ENCODE measurements around the gene HINFP.

Gene HINFP

GRCh38 chr11:119153049-119153818 lies 31.9 kb downstream of the HINFP start:
- TF ChIP-seq CTCF (IDR thresholded peaks at IDR 0.05; ENCODE audit: low read depth, low read length, missing control alignments) = no peak
- in situ Hi-C loops (cut with HindIII; ENCODE audit: low sequenced_read_pairs) = no loop called here
- no peak for DNase-seq (ENCODE audit: low read depth)
- H3K4me3 ChIP-seq (ENCODE audit: low read depth, low read length) = no peak overlapping the region

- TF ChIP-seq CTCF (IDR thresholded peaks at IDR 0.05; ENCODE audit: low read depth, low read length, missing control alignments) = no peak
- no peak for DNase-seq (ENCODE audit: low read depth)
- in situ Hi-C loops (cut with HindIII; ENCODE audit: low sequenced_read_pairs) = no loop called here
- no peak overlapping the region for H3K4me3 ChIP-seq (ENCODE audit: low read depth, low read length)
Measured at GRCh38 chr11:119154178-119154577, 32.8 kb downstream of the HINFP start.

GRCh38 chr11:119155733-119156492 lies 34.5 kb downstream of the HINFP start:
- in situ Hi-C loops (cut with HindIII; ENCODE audit: low sequenced_read_pairs) = no loop called here
- TF ChIP-seq CTCF (IDR thresholded peaks at IDR 0.05; ENCODE audit: low read depth, low read length, missing control alignments) = no peak
- no peak for DNase-seq (ENCODE audit: low read depth)
- no peak overlapping the region for H3K4me3 ChIP-seq (ENCODE audit: low read depth, low read length)

- no peak for TF ChIP-seq CTCF (IDR thresholded peaks at IDR 0.05; ENCODE audit: low read depth, low read length, missing control alignments)
- no peak for DNase-seq (ENCODE audit: low read depth)
- no peak overlapping the region for H3K4me3 ChIP-seq (ENCODE audit: low read depth, low read length)
- in situ Hi-C loops (cut with HindIII; ENCODE audit: low sequenced_read_pairs) = no loop called here
Measured at GRCh38 chr11:119156496-119156895, 35.1 kb downstream of the HINFP start.

GRCh38 chr11:119157063-119157462 lies 35.7 kb downstream of the HINFP start:
- in situ Hi-C loops (cut with HindIII; ENCODE audit: low sequenced_read_pairs) = no loop called here
- no peak overlapping the region for H3K4me3 ChIP-seq (ENCODE audit: low read depth, low read length)
- TF ChIP-seq CTCF (IDR thresholded peaks at IDR 0.05; ENCODE audit: low read depth, low read length, missing control alignments) = no peak
- DNase-seq (ENCODE audit: low read depth) = no peak

GRCh38 chr11:119158467-119158866 lies 37.1 kb downstream of the HINFP start:
- H3K4me3 ChIP-seq (ENCODE audit: low read depth, low read length) = no peak overlapping the region
- in situ Hi-C loops (cut with HindIII; ENCODE audit: low sequenced_read_pairs) = no loop called here
- TF ChIP-seq CTCF (IDR thresholded peaks at IDR 0.05; ENCODE audit: low read depth, low read length, missing control alignments) = no peak
- no peak for DNase-seq (ENCODE audit: low read depth)
